GM18507 (cell line): Measurements from ENCODE around the gene CLEC4E.
"Not testable (repeated sequence)": the region's sequence is repeated elsewhere in the genome, so short reads cannot be mapped to it uniquely, and the experiment has no call there.

ENCODE experiments used
- DNase-seq: peaks from one replicate; pipeline ENCODE4 v3.0.0; 2011; ENCODE audit warnings: low read depth; ENCODE audit not compliant: insufficient read length; ENCODE audit errors: extremely low spot score
- FAIRE-seq: peaks from 2 replicates; lab custom pipeline; 2011; peaks lifted over from hg19 to GRCh38; lab: Jason Lieb, UNC

CLEC4E gene

DNA sequence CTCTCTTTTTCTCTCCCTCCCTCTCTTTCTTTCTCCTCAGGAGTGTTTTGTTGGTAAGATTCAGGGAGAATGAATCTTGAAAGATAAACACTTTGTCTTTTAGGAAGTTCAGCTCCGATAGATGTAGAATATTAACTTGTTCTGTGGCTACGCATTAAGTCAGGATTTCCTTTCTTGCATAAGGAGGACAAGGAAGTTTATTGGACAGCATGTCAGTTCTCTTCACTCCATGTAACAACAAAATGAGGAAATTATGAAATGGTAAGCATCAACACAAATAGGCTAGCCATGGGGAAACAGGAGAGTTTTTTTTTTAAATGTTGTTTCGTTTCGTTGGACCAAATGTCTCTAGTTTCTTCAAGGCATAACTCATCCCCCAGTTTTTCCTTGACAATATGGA is at the start of gene CLEC4E:
Gene CLEC4E, minus strand, starts transcription at position 75 of the 400 bp plus-strand sequence. CDS start 108 bp downstream, outside the sequence.
- DNase-seq, FAIRE-seq: not testable (repeated sequence)

DNA sequence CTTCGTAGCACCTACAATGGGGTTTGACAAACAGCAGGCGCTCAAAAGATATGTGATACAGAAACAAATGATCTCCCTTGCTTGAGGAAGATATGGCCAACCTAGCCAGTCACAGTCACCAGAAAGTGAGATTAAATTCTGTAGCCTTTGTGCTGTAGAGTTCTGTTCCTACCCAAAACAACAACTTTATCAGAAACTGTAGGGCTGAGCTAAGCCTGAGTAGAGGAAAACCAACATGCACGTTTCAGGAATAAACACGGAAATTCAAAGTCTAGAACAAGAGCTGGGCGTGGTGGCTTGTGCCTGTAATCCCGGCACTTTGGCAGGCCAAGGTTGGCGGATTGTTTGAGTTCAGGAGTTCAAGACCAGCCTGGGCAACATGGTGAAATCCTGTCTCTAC is 49.0 kb upstream of the CLEC4E start:
- no peak for DNase-seq
- FAIRE-seq = no peak

- DNase-seq, FAIRE-seq: not testable (repeated sequence)
Observed at GRCh38 chr12:8584478-8584877, 43.8 kb upstream of the CLEC4E start.

- peak; percentile 29 for FAIRE-seq
- no peak for DNase-seq
Observed at GRCh38 chr12:8584004-8584403, 43.3 kb upstream of the CLEC4E start.

GRCh38 chr12:8581098-8581784 is 40.5 kb upstream of the CLEC4E start:
- FAIRE-seq = peak; percentile 54

GRCh38 chr12:8577879-8578278 is 37.2 kb upstream of the CLEC4E start:
- FAIRE-seq = peak; percentile 15

More at GRCh38 chr12:8581098-8581784, 40.5 kb upstream of the CLEC4E start:
- no peak for DNase-seq

DNA sequence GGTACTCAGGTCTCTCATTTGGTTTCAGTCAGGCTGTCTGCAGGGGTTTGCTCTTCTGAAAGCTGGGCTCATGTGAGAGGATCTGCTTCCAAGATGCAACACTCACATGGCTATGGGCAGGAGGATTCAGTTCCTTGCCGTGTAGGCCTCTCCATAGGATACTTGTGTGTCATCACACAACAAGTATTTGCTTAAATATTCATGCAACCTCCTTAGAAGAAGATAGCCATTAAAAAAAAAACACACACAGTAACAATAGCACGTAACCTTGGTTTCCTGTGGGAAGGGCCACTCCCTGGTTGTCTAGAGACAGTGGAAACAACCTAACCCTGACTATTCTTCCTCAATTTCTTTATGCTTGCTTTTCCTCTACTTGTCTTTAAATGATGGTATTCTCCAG is 31.8 kb upstream of the CLEC4E start:
- DNase-seq (no peak), FAIRE-seq (no peak)

More at GRCh38 chr12:8577879-8578278, 37.2 kb upstream of the CLEC4E start:
- DNase-seq = no peak

DNA sequence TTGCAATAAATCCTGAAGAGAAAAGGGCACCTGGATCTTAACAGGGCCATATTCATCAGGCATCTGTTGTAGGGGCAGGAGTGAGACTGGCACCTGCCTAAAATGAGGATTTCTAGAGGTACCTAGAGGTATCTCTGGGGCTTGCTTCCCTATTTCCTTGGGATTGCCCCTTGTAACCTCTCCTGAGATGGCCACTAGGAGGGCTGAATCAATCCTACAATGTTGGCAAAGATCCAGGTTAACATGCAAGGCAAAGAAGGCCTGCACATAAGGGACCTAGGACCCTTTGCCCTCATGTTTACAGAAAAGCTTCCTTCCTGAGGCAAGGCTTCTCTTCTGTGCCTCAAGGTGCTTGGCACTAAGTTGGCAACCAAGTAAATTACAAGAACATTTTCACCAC is 25.8 kb upstream of the CLEC4E start:
- FAIRE-seq (no peak), DNase-seq (no peak)

GRCh38 chr12:8566052-8566451 is 25.3 kb upstream of the CLEC4E start:
- not testable (repeated sequence) for DNase-seq, FAIRE-seq

DNA sequence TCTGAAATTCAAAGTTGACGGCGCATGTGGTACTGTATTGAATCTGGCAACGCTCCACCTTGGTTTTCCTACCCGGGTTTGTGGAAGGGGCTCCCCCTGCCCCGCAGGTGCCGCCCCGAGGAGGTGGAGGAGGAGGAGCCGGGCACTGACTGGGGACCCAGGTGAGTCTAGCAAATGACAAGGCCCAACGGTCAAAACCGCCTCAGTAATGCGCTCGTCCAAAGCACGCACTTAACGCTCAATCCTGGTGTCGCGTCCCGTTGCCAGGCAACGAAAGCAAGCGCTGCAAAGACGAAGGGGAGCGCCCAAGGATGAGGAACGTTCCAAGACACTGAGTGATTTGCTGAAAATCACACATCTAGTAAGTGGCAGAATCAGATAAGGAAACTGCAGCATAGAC is 24.0 kb upstream of the CLEC4E start:
- FAIRE-seq = no peak

DNA sequence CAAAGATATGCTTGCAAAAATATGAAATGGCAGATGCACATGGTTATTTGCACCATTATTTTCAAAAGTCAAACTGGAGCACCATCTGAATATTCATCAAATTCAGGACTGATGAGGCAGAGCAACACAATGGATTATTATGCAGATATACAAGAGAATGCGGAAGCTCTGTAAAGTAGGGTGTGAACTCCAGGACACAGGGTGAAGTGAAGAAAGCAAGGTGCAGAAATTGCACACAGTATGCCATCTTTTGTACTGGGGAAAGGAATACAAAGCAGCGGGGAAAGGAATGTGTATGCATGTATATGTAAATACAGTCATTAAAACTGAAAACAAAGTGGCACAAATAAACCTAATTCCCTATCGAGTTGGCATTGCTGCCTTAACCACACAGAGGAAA is 22.7 kb upstream of the CLEC4E start:
- DNase-seq (no peak), FAIRE-seq (no peak)

More for the DNA sequence above, 24.0 kb upstream of the CLEC4E start:
- DNase-seq = no peak

DNA sequence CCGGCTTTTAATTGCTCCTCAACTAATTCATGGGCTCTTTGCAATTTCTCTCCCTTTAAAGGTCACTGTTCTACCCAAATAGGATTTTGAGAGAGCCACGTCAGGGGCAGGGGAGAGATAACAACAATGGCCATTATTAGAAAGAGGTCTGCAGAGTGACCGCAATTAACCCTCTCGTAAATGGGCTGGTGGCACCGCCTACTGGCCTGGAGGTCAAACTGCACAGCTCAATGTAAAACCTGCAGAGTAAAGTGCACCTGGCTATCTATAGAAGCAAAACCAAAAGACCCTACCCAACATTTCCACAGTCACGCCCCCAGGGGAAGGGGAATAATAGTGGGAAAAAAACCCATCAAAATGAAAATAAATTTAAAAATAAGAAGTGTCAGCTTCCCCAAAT is 21.6 kb upstream of the CLEC4E start:
- DNase-seq (no peak), FAIRE-seq (no peak)

- DNase-seq (no peak), FAIRE-seq (no peak)
Observed at GRCh38 chr12:8561011-8561410, 20.3 kb upstream of the CLEC4E start.

- FAIRE-seq (no peak), DNase-seq (no peak)
Observed at GRCh38 chr12:8559676-8560075, 19.0 kb upstream of the CLEC4E start.

DNA sequence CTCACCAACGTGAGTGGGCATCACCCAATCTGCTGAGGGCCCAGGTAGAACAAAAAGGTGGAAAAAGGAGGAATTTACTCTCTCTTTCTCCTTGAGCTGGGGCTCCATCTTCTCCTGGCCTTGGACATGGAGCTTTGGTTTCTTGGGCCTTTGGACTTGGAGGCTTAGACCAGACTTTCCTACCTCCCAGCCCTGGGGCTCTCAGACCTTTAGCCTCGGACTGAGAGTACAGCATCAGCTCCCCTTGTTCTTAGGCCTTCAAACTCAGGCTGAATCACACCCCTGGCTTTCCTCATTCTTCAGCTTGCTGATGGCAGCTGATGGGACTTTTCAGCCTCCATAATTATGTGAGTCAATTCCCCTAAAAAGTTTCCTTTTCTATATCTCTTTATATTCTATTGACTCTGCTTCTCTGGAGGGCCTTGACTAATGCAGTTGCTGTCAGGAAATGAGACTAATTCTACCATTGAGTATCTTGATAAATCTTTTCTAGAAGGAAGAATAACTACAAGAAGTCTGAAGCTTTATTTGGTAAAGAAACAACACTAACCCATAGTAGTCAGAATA is 15.9 kb upstream of the CLEC4E start:
- FAIRE-seq (no peak), DNase-seq (no peak)

DNA sequence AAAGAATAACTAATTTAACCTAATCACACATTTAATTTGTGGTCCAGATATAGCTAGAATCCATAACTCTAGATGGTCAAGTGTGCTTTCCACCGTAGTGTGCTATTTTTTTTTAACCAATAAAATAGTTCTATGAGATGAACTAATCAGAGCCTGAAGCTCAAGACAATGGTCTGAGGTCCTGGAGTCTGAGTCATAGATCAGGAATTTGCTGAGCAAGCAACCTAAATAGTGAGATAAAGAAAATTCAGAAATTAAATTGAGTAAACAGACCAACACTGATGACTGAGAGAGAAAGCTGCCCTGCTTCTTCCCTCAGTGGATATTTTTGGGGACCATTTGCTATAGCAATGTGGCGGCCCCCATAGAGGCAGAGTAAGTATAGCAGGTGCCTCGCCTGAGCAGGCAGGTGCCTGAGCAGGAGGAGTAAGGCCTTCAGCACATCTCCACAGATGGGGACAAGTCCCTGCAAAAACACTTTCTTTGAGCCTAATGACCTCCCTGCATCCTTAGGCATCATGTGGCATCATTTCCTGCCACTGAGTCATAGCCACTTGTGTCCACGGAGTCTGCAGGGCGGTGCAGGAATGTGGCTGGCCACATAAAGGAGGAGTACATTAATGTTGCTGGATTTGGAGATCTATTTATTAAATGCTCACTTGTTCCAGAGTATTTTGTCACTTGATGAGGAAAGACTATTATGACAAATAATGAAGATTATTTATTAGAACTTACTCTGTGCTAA is 13.9 kb upstream of the CLEC4E start:
- DNase-seq (no peak), FAIRE-seq (no peak)

GRCh38 chr12:8553088-8553627 is 12.5 kb upstream of the CLEC4E start:
- DNase-seq (no peak), FAIRE-seq (peak; percentile 48)

GRCh38 chr12:8549381-8549780 is 8.7 kb upstream of the CLEC4E start:
- FAIRE-seq = no peak
- DNase-seq = no peak

- no peak for DNase-seq
- FAIRE-seq = no peak
Observed at GRCh38 chr12:8548192-8548591, 7.5 kb upstream of the CLEC4E start.

- DNase-seq (no peak), FAIRE-seq (no peak)
Observed at GRCh38 chr12:8547645-8548044, 6.9 kb upstream of the CLEC4E start.
